GM21576 (cell line): ENCODE measurements around the gene ARL8A.
"Not testable (repeated sequence)": the region's sequence is repeated elsewhere in the genome, so short reads cannot be mapped to it uniquely, and the experiment has no call there.

Source experiments
- ATAC-seq: cut with Tn5 transposase; IDR thresholded peaks from one replicate; pipeline ENCODE4 v1.9.1; 2021; ENCODE audit warnings: mild to moderate bottlenecking, moderate library complexity; ENCODE audit not compliant: unreplicated experiment

ARL8A gene

DNA sequence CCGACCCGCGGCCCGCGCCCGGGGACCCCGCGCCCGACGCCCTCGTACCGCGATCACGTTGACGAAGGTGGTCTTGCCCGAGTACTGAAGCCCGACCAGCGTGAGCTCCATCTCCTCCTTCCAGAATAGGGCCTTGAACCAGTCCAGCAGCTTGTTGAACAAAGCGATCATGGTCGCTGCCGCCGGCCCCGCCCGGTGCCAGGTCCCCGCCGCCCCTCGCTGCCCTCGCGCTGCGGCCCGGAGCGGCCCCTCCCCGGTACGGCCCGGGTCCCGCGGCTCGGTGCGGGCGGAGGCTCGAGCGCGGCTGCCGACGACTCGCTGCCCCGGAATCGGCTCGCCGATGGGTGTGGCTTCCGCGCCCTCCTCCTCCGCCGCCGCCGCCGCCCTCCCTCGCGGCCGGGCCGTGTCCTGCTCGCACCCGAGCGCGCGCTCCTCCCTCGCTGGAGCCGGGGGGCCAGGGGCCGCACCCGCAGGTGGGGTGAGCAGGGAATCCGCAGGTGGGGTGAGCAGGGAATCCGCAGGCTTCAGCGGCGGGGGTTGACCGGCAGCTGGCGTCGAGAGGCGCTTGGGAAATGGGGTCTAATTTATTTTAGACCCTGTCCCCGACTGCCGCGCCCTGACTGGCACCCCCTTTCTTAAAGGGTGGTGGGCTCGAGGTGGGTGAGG is at the start of gene ARL8A:
TSS of gene ARL8A (minus strand) at position 336 of the 666 bp plus-strand sequence. CDS start at position 171, 165 bp downstream.
- peak; percentile 56 for ATAC-seq

- no peak for ATAC-seq
These were observed 49.8 kb upstream of the ARL8A start for GRCh38 chr1:202194328-202194648.

DNA sequence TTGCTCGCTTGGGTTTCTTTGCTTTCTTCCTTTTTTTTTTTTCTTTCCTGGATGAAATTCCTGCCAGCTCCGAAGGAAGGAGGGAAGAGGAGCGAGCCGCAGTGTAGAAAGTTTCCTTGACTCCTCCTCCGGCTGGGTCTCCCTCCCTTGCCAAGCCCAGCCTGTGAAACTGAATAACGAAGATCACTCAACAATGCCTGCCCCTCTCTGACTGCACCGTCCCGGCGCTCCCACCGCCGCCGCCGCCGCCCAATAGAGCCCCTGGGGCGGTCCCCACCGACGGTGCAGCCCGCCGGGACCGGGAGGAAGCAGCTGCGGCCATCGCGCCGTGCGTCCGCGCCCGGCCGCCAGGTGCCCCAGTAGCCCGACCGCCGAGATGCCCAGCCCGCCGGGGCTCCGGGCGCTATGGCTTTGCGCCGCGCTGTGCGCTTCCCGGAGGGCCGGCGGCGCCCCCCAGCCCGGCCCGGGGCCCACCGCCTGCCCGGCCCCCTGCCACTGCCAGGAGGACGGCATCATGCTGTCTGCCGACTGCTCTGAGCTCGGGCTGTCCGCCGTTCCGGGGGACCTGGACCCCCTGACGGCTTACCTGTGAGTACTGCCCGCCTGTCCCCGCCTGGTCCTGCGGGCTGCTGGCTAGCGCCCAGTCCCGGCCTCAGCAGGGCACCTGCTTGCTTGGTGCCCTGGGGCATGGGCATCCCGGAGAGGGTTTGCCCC is 49.2 kb upstream of the ARL8A start, which contains the start of gene LGR6:
TSS of gene LGR6 (plus strand) at position 186 of the 714 bp plus-strand sequence. CDS start at position 377, 191 bp downstream.
- no peak for ATAC-seq

GRCh38 chr1:202192770-202193613 is 48.5 kb upstream of the ARL8A start:
- no peak for ATAC-seq

- not testable (repeated sequence) for ATAC-seq
These were observed 46.9 kb upstream of the ARL8A start for GRCh38 chr1:202191391-202191790.

DNA sequence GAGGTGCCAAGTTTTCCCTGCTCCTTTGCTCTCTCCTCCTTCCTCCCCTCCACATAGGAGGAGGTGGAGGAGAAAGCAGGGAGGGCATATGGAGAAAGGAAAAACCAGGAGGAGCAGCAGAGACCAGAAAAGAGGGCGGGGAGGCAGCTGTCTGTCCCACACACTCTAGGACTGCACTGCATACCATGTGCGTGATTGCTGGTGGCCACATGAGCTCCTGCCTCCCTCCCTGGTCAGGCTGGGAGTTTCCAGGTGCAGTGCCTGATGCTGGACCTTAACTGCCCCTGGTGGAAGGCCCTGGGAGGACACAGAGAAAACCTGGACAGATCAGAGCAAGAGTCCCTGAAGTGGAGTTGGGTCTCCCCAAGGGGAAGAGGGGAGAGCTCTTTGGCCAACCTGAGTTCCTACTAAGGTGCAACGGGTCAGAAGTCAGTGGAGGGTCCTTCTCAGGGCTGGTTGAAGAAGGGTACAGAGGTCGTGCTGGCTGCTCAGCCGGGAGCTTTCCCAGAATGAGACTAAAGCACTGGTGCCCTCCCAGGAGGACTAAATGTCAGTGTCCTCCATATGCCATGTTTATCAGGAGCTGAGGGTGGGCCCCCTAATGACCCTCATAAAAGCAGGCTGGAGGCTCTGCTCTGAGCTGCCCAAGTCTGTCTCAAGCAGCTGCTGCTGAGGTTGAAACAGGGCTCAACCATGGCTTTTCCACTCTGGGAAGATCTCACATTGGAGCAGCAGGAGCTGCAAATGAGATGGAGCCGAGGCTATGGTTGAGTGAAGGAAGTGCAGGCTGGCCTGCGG is 45.6 kb upstream of the ARL8A start:
- ATAC-seq, result no peak

- ATAC-seq, result no peak
These were observed 44.7 kb upstream of the ARL8A start for GRCh38 chr1:202189001-202189790.

GRCh38 chr1:202187697-202188407 is 43.3 kb upstream of the ARL8A start:
- no peak for ATAC-seq

DNA sequence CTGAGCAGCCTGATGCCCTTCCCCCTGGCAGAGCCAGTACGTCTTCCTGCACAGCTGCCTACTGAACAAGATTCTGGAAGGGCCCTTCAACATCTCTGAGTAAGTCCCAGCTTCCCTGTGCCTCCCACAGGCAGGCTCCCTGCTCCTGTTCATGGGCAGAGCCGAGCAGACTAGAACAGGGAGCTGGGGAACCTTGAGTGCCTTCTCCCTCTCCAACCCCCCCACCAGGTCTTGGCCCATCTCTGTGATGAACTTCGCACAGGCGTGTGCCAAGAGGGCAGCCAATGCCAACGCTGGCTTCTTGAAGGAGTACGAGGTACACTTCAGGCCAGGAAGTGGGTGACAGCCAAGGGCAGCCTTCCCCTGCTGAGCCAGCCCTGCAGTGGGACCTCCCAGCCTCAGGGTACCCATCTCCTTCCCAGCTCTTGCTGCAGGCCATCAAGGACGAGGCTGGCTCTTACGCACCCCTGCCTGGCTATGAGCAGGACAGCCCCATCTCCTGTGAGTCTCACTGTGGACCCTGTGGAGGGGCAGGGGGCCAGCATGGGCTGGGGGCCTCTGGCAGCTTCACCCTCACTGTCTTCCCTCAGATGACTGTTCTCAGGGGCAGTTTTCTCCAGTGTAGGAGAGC is 42.6 kb upstream of the ARL8A start:
- no peak for ATAC-seq

- ATAC-seq, result no peak
These were observed 41.8 kb upstream of the ARL8A start for GRCh38 chr1:202186327-202186726.

DNA sequence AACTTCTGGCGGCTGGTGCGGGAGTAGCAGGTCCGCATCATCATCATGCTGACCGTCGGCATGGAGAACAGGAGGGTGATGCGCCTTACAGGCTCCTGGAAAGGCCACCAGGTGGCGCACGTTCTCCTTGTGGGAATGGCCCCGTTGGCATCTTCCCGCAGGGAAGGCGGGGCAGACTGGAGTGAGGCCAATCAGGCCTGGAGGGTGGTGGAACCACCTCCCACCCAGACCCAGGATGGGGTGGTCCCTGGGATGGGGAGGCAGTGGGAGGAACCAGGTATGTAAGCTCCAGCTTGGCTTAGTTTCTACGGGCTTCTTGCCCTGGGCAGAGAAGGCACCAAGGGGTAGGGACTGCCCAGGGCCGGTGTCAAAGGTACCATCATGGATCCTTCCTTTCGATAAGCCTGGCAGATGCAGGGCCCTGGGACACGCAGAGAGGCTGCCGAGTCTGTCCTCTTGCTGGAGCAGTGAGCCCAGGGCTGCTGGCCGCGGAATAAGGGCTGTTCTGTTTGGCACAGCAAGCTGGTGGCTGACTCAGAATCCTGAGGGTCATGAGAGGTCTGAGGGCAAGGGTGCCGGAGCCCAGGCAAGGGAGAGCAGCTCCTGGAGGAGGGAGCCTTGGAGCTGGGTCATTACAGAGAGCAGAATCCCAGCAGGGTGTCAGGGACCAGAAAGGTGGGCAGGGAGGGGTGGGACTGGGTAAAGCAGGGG is 40.4 kb upstream of the ARL8A start:
- peak; percentile 57 for ATAC-seq

DNA sequence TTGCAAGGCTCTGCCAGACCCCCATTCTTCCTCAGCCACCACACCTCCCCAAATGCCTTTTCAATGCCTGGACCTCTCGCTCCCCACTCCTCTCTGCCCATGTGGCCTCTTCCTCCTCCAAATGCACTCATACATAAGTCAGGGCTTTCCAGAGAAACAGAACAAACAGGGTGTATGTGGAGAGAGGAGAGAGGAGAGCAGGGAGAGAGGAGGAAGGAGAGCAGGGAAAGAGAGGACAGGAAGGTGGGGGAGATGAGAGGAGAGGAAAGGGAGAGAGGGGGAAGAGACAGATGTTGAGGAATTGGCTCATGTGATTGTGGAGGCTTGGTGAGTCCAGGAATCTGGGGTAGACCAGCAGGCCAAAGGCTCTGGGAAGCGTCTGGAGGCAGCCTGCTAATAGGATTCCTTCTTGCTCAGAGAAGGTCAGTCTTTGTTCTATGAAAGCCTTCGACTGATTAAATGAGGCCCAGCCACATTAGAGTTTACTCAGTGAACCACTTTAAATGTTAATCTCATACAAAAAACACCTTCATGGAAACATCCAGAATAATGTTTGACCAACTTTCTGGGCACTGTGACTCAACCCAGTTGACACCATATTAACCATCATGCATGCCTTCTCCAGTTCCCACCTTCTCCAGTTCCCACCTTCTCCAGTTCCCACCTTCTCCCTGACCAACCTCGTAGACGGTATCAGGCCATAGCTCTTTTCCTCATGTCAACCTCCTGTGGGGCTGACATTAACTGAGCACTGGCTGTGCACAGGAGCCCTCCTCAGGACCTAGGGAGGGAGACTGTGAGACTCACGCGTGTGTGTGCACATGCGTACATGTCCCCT is 37.7 kb upstream of the ARL8A start:
- ATAC-seq, result no peak

GRCh38 chr1:202181586-202181985 is 37.0 kb upstream of the ARL8A start:
- no peak for ATAC-seq

DNA sequence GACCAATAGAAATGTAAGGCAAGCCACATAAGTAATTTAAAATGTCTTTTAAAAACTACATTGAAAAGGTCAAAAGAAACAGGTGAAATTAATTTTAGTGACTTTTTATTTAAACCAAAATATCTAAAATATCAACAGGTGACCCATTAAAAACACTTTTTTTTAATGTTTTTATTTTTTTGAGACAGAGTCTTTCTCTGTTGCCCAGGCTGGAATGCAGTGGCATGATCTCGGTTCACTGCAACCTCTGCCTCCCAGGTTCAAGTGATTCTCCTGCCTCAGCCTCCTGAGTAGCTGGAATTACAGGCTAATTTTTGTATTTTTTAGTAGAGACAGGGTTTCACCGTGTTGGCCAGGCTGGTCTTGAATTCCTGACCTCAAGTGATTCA is 36.2 kb upstream of the ARL8A start:
- not testable (repeated sequence) for ATAC-seq

DNA sequence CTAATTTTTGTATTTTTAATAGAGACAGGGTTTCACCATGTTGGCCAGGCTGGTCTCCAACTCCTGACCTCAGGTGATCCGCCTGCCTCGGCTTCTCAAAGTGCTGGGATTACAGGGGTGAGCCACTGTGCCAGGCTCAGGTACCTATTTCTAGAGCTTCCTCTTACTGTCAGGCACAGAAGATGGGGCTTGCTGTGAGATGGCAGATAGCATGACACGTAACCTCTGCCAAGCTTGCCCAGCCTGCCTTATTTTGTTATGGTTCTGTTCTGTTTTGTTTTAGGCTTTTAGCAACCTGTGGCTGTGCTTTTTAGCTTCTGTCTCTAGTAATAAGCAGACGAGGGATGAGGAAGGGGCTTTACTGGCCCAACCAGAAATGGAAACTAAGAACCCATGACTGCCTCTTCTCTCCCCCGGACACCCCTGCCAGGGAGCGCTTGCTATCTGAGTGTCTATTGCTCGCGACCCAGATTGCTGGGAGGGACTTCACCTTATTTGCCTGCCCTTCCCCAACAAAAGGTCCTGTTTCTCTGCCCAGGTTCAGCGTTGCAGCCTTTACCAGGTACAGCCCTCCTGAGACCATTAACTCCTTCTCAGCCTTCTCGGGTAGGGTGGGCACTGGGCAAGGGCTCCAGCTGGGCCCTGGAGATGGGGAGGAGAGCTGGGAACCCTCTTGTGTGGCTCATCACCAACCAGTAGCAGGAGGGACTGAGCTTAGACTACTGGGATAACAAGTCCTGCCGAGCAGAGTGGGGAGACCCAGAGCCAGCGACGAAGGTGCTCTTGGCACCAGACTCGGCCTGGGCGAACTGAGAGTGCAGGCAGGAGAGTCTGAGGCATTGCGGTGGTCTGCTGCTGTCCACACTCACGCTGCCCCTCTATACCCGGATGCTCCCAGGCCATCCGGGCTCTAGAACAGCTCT is 35.6 kb upstream of the ARL8A start:
- no peak for ATAC-seq
